Hepatocyte (in vitro differentiated cells): ENCODE results near the gene SLC1A5. TPM values are rescaled to one million over a fixed set of nuclear protein-coding genes. Genes with fewer than 3 reads are reported as not detected.

Experiments
- DNase-seq: peaks from one replicate; pipeline ENCODE4 v3.0.0-alpha.2; 2016; ENCODE audit warnings: low spot score
- H2AFZ ChIP-seq: fragments of 200-600 bp; sonication (generic); 2 replicates; pipeline ENCODE4 v1.6.0; 2016; ENCODE audit warnings: antibody characterized with exemption, mild to moderate bottlenecking
- H3K27ac ChIP-seq: fragments of 200-600 bp; sonication (generic); 2 replicates; pipeline ENCODE4 v1.5.1; 2016; ENCODE audit warnings: mild to moderate bottlenecking
- H3K27me3 ChIP-seq: fragments of 200-600 bp; sonication (generic); 2 replicates; pipeline ENCODE4 v1.6.1; 2016
- H3K36me3 ChIP-seq: fragments of 200-600 bp; sonication (generic); replicated peaks from 2 replicates; pipeline ENCODE4 v1.5.1; 2016; ENCODE audit warnings: low read depth; ENCODE audit not compliant: insufficient read depth
- H3K4me1 ChIP-seq: fragments of 200-600 bp; sonication (generic); 2 replicates; pipeline ENCODE4 v1.5.1; 2016; ENCODE audit warnings: mild to moderate bottlenecking, moderate library complexity; ENCODE audit not compliant: insufficient read depth
- H3K4me2 ChIP-seq: fragments of 200-600 bp; sonication (generic); 2 replicates; pipeline ENCODE4 v1.6.0; 2016
- H3K4me3 ChIP-seq: fragments of 200-600 bp; sonication (generic); 2 replicates; pipeline ENCODE4 v1.5.1; 2016; ENCODE audit warnings: mild to moderate bottlenecking
- H3K79me2 ChIP-seq: fragments of 200-600 bp; sonication (generic); 2 replicates; pipeline ENCODE4 v1.6.0; 2017; ENCODE audit warnings: mild to moderate bottlenecking
- H3K9me2 ChIP-seq: fragments of 200-600 bp; sonication (generic); replicated peaks from 2 replicates; pipeline ENCODE4 v1.6.0; 2017; ENCODE audit warnings: mild to moderate bottlenecking; ENCODE audit not compliant: insufficient read depth
- H3K9me3 ChIP-seq: fragments of 200-600 bp; sonication (generic); 2 replicates; pipeline ENCODE4 v1.5.1; 2016; ENCODE audit warnings: low read depth, mild to moderate bottlenecking
- H4K20me1 ChIP-seq: fragments of 200-600 bp; sonication (generic); 2 replicates; pipeline ENCODE4 v1.6.0; 2016; ENCODE audit warnings: mild to moderate bottlenecking; ENCODE audit not compliant: insufficient read depth, poor library complexity, severe bottlenecking
- CTCF ChIP-seq: fragments of 200-600 bp; sonication (generic); IDR thresholded peaks from 2 replicates; pipeline ENCODE4 v1.5.1; 2016; ENCODE audit warnings: antibody characterized with exemption, mild to moderate bottlenecking; ENCODE audit not compliant: poor library complexity
- EZH2 ChIP-seq: fragments of 200-600 bp; sonication (generic); IDR thresholded peaks from 2 replicates; pipeline ENCODE4 v1.6.1; 2016; ENCODE audit warnings: antibody characterized with exemption, mild to moderate bottlenecking, borderline replicate concordance
- EZH2phosphoT487 ChIP-seq: fragments of 200-600 bp; sonication (generic); IDR thresholded peaks from one replicate; pipeline ENCODE4 v1.6.1; 2018; ENCODE audit warnings: antibody characterized with exemption, mild to moderate bottlenecking, low read depth, moderate library complexity; ENCODE audit not compliant: unreplicated experiment, severe bottlenecking
- WGBS: methylation state at CpG from one replicate; pipeline ENCODE4 v1.1.6; 2016; ENCODE audit warnings: low lambda C conversion rate; ENCODE audit errors: missing lambda C conversion rate; 5-methylcytosine and 5-hydroxymethylcytosine counted together
- polyA plus RNA-seq: library from polyadenylated mRNA; unstranded; fragments of >200 nt; fragmentation: Nextera tagmentation; extraction: Ambion mirVana; gene quantifications from 2 replicates; pipeline ENCODE4 v1.2.1, GENCODE V29; 2016
- total RNA-seq: library from RNA; depleted of rRNA; stranded (reverse); fragments of >200 nt; gene quantifications from 2 replicates; pipeline ENCODE4 v1.2.3, GENCODE V29; 2014

Gene SLC1A5
- total and polyA plus RNA-seq, 2 experiments from 2014 or later, result 87.9 to 171 TPM

GRCh38 chr19:46755853-46756543 is 32.4 kb downstream of the SLC1A5 start:
- no peaks in the 10 kb centered on the region for H3K4me1 ChIP-seq
- 99% methylated on average over 76 of the region's 86 CpGs for WGBS
- H2AFZ ChIP-seq, result no peak overlapping the region
- H3K79me2 ChIP-seq, result peaks cover 4% of the 10 kb centered on the region
- no peaks in the 10 kb centered on the region for H4K20me1 ChIP-seq
- TF ChIP-seq CTCF, result no peak
- TF ChIP-seq EZH2, result no peak
- no peak for TF ChIP-seq EZH2phosphoT487
- no peak overlapping the region for H3K4me2 ChIP-seq
- no peaks in the 10 kb centered on the region for H3K27me3 ChIP-seq
- H3K9me2 ChIP-seq, result no peaks in the 10 kb centered on the region
- no peak for DNase-seq
- no peak overlapping the region for H3K27ac ChIP-seq
- H3K36me3 ChIP-seq, result no peaks in the 10 kb centered on the region
- no peak overlapping the region for H3K4me3 ChIP-seq
- no peaks in the 10 kb centered on the region for H3K9me3 ChIP-seq

- no peak overlapping the region for H3K27ac ChIP-seq
- no peak overlapping the region for H2AFZ ChIP-seq
- no peak overlapping the region for H3K4me2 ChIP-seq
- no peaks in the 10 kb centered on the region for H3K9me2 ChIP-seq
- H3K9me3 ChIP-seq, result no peaks in the 10 kb centered on the region
- H3K36me3 ChIP-seq, result no peaks in the 10 kb centered on the region
- H3K4me3 ChIP-seq, result no peak overlapping the region
- TF ChIP-seq EZH2 (no peak), EZH2phosphoT487 (no peak), CTCF (no peak)
- DNase-seq, result no peak
- no peaks in the 10 kb centered on the region for H3K4me1 ChIP-seq
- peaks cover 4% of the 10 kb centered on the region for H3K79me2 ChIP-seq
- 96% methylated on average over 35 of the region's 39 CpGs for WGBS
- no peaks in the 10 kb centered on the region for H4K20me1 ChIP-seq
- H3K27me3 ChIP-seq, result no peaks in the 10 kb centered on the region
These were observed 33.1 kb downstream of the SLC1A5 start for GRCh38 chr19:46755077-46755852.

- H3K27ac ChIP-seq, result no peak overlapping the region
- peak; percentile 53 for DNase-seq
- H2AFZ ChIP-seq, result no peak overlapping the region
- H4K20me1 ChIP-seq, result no peaks in the 10 kb centered on the region
- H3K4me1 ChIP-seq, result no peaks in the 10 kb centered on the region
- 55% methylated on average over 4 of the region's 4 CpGs for WGBS
- no peak overlapping the region for H3K4me2 ChIP-seq
- no peaks in the 10 kb centered on the region for H3K36me3 ChIP-seq
- peaks cover 4% of the 10 kb centered on the region for H3K79me2 ChIP-seq
- H3K4me3 ChIP-seq, result no peak overlapping the region
- H3K9me2 ChIP-seq, result no peaks in the 10 kb centered on the region
- TF ChIP-seq CTCF (peak; percentile 34), EZH2phosphoT487 (no peak), EZH2 (no peak)
- no peaks in the 10 kb centered on the region for H3K27me3 ChIP-seq
- H3K9me3 ChIP-seq, result no peaks in the 10 kb centered on the region
These were observed 34.8 kb downstream of the SLC1A5 start for GRCh38 chr19:46753420-46754155.
